Hematopoietic multipotent progenitor cell treated with erythropoietin and hydrocortisone succinate and interleukin-3 and kit ligand, for 4 days (in vitro differentiated cells): ENCODE results near the gene RGS12.
"Not testable (repeated sequence)": the region's sequence is repeated elsewhere in the genome, so short reads cannot be mapped to it uniquely, and the experiment has no call there.

ENCODE experiments used
- DNase-seq: peaks from one replicate; pipeline ENCODE4 v3.0.0-alpha.2; 2015

The RGS12 gene

DNA sequence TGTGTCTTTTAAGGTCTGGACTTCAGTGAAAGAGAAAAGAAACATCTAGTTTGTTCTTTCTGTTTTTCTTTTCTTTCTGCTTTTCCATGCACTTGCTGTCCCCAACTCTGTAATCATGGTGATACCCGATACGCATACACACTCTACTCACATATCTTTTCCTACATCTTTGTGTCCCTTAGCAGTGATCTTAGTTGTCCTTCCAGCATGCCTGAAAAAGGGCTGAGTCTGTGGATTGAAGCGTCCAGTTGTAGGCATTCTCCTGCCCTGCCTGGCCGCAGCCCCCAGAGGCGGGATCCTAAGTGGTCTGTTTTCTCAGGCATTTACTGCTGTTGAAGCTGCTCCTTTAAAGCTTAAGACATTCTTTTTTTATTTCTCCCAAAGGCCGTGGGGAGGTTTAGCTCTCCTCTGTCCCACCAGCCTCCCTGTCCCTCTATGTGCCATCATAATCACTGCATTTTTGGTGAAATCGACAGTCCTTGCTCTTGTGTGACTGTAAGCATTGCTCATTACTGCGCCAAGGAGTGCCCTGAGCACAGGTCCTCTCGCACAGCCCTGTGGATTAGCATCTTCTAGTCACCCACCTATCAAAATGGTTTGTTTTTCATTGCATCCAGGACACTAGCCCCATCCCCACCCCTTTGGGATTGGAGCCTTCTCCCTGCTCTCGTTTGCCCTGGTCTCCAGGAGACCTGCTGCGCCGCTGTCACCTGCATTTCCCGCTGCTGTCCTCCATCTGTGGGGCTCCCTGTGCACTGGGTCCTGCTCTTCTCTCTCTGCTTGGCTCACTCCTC is 4.4 kb downstream of the RGS12 start:
- DNase-seq, result no peak

DNA sequence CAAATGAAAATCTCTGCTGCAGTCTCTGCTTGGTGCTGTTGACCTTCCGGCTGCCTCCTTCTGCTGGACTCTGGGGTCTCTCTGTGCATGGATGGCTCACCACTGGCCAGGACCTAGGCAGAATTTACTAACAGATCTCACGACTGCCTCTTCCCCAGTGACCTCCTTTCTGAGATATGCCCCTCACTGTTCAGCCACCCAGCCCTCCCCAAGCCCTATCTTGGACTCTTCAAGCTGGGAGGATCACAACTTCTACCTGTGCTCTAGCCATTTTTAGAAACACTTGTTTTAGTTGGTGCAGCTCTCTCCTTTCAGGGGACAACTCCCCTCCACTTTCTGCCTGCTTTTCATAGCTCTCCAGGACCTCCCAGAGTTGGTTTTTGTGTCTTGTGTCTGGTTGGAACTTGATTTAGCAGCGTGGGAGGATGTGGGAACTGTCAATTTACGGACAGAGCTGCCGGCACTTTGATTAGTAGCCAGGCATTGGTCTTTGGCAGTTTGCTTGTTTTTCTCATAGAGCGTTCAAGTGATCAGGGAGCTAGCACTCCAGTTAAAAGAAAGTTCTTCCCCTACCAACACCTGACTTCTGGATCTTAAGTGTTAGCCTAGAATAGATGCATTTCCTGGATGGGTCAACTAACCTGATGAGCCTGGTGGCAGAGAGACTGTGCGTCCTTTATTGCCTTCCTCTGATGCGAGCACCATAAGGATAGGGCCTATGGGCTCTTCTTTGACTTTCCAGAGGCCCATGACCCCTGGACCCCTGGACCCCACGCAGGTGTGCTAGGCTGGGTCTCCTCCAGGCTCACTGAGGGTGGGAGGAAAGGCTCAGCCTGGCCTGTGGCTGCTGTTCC is 6.5 kb downstream of the RGS12 start:
- DNase-seq, result no peak

DNA sequence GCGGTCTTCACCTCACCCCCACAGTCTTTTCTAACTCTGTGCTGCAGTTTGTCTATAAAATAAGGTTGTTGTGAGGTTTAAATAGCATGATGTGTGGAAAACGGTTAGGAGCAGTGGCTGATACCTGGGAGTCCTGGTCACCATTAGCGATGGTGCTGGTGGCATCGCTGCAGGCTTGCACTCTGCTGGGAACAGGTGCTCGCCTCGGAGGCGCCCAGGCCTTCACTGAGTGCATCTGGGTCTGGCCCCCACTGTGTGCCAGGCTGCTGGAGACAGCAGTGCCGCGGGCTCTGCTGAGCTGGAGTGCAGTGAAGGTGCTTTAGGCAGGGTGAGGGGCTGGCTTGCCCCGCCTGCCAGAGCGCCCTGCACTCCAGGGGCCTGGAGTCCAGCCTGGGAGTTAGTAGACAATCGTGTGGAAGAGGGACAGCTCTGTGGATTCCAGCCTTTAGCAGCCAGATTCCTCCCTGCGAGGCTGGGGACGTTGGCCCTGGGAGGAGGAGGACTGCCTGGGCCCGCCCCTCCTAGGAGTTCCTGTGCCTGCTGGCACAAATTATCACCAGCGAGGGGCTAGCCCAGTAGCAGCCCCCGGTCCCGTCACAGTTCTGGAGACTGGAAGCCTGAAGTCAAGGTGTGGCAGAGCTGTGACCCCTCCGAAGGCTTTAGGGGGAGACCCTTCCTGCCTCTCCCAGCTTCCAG is 7.3 kb downstream of the RGS12 start:
- DNase-seq, result no peak

DNA sequence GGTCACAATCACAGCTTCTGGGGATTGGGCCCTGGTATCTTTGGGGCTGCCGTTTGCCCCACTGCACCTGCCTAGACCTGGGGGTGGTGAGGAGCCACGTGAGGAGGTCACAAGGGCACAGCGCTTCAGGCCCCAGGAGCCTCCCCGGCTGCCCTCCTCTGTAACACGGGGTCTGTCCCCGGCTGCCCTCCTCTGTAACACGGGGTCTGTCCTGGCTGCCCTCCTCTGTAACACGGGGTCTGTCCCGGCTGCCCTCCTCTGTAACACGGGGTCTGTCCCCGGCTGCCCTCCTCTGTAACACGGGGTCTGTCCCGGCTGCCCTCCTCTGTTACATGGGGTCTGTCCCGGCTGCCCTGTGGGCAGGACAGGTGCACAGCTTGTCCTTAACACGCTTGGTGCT is 8.1 kb downstream of the RGS12 start:
- not testable (repeated sequence) for DNase-seq

DNA sequence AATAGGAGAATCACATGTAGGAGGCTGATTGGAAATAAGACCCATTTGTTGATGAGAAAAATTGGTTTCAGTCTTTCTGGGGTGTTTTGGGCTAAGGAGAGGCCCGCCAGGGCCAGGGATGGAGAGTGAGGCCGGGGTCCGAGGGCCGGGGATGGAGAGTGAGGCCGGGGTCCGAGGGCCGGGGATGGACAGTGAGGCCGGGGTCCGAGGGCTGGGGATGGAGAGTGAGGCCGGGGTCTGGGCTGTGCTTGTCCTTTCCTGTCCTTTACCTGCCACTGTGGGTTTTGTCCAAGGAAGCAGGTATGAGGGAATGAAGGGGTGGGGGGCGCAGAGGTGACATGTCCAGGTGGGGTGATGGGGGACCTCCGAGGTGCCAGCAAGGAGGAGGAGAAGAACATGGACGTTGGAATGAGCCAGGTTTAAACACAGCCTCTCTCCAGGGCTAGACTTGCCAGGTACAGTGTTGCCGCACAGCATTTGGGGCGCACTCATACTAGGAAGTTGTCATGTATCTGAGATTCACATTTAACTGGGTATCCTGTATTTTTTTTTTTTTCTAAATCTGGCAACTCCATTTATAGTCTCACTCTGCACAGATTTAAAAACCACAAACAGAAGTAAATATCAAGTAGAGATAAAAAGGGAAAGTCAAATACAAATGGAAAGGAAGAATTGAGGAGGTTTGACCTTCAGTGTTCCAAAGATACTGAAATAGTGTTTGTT is 8.8 kb downstream of the RGS12 start:
- no peak for DNase-seq

DNA sequence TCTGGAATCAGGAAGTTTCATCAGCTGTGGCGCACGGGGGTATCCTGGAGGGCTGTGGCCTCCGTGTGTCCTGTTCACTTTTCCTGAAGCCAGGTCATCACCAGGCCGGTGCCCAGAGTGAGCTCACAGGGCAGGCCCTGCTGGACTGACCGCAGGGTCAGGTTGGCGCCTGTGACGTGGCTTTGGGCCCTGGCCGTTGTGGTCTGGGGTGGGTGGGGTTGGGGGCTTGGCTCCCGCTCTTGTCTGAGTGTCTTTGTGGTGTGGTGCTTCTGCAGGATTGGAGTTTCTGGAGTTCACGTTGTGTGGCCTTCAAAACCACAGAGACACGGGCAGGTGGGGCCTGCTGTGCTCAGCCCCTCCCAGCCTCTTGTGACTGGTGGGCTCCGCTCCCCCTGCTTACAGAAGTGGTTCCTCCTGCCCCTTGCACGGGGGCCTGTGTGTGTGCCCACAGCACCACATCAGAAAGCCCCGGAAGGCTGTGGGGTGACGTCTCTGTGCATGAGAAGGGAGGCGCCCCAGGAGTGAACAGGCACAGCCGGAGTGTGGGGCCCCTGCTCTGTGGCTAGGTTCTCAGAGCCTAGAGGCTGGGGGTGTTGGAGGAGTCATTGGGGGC is 9.5 kb downstream of the RGS12 start:
- peak; percentile 58 for DNase-seq

DNA sequence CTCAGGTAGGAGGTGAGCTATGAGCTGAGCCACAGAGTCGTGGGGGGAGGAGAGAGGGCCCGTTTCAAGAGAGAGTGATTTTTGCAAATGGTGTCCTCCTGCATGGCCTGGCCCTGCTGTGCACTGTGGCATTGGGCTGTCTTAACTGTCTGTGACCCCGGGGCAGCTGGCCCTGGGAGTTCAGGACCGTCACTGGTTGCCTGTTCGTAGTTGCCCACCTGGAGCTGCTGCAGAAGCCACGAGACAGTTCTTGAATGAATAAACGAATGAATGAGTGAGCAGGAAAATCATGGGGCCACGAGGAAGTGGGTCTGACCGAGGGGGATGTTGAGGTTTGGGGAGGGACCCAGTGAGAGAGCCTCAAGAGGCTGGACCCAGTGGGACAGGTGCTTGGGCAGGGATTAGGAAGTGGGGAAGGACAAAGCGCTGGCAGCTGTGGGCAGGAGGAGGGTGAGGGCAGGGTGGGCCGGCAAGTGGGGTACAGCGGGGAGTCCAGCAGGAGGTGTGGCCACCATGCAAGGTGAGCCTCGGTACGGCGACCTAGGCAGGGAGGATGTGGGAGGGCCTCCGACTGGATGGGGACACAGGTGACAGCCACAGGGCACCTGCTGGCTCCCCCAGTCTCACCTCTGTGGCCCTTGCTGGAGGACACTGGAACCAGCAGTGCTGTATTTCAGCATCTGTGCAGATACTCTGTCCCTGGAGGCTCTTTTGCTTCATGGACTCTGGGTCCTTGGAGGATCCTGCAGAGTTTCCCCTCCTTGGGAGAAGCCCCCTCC is 10.2 kb downstream of the RGS12 start:
- no peak for DNase-seq

DNA sequence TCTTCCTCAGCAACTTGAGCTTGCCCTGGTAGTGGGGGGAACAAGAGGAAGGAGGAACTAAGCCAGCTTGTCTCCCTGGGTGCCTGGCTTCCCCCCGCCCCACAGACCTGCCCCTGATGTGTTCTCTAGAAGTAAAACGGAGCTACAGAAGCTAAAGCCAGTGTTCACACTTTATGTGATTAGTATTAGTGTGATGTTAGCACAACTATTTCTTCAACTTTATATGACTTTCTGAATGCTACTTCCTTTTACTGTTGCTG is 10.7 kb downstream of the RGS12 start:
- DNase-seq, result no peak

DNA sequence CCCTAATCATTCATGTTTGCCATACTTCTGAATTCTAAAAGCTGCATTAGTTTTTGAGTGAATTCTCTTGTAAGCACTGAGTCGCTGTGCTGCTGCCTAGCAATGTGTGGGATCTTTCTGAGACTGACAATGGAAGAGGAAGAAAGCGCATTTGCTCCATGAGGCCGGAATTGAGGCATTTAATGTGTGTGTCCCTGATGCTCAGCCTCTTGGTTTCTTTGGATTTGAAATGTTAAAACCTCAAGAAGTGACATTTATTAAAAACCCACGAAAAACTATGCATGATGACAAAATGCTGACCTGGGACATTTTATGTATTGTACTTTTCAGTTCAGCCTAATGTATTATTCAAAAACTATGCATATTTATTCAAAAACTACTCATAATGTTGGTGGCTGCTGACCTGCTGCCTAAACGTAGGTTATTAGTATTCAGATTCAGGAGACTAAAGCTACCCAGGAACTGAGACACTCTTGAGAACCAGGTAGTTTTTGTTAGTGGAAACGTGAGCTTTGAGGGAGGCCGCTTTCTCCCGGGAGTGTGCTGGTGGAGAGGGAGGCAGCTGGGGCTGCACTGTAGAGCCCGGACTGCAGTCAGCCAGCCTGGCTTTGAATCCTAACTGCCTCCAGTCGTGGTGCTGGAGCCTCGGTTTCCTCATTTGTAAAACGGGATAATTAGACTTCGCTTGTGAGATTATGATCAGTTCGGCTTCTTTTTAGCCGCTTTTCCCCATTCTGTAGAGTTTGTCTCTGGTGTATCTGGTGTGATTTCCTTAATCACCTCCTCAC is 11.3 kb downstream of the RGS12 start:
- DNase-seq, result no peak

DNA sequence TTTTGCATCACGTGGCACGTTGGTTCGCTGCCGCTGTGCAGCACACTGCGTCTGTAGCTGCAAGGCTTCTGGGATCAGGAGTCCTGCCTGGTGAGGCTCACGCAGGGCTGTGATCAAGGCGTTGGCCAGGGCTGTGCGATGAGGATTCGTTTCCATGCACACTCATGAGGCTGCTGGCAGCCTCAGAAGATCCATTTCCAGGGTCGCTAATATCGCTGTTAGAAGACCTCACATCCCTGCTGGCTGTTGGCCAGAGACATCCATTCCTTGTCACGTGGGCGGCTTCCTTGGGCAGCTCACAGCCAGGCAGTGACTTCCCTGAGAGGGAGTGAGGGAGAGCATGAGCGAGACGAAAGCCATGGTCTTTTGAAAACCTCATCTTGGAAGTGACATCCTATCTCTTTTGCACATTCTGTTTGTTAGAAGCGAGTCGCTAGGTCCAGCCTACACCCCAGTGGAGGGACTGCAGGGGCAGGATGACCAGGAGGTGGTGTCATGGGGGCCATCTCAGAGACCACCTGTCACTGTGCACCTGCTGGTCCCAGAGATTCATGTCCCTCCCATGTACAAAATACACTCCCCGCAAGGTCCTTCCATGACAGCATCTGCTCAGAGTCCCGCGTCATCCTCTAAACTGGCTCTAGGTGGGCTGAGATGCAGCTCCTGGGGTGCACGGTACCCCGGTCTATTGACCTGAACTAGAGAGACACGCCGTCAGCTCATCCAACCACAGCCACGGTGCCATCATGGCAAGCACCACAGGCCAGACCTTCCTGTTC is 12.2 kb downstream of the RGS12 start:
- DNase-seq, result no peak

DNA sequence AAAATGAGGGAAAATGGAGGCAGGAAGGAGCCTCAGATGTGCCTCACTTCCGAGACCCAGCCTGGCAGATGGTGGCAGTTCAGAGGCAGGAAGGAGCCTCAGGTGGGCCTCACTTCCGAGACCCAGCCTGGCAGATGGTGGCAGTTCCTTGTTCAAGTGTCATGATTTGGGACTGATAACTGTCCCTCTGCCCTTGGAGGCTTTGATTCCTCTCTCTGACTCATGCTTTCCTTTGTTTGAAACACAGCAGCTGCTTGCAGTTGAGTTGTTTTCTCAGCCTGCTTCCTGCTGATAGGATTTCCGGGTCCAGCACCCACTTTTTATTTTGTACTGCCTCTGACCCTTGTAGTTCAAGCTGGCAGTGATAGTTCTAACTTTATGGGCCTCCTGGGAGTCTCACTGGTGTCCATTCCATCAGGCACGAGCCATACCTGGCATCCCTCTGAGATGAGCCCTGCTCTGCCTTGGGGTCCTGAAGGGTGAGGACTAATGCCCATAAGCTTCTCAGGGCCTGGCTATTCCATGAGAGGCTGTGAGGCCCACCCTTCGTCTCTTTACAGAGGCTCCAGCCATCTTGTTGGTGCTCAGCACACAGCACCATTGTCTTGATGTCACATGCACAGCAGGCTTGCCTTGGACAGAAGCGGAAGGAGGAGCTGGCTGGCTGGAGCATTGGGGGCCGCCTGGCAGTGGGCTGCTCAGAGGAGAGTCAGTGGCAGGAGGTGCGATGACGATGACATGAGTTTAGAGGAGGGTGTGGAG is 13.0 kb downstream of the RGS12 start:
- DNase-seq, result peak; percentile 86

DNA sequence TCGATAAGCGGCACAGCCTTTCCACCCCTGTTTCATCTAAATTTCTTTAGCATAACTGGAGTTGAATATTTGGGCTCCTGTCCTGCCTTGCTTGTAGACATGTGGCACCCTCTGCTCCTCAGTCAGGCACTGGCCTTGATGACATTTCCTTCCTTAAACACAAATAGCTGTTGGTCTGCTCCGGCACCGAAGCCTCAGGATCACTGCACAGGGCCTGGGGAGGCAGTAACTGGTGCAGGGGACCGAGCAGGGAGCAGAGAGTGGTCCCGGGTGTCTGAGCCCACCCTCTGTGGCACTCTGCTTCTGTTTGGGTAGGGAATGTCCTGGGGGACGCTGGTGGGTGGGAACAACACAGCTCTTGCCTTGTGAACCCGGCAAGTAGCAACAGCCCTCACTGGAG is 13.6 kb downstream of the RGS12 start:
- DNase-seq, result no peak

DNA sequence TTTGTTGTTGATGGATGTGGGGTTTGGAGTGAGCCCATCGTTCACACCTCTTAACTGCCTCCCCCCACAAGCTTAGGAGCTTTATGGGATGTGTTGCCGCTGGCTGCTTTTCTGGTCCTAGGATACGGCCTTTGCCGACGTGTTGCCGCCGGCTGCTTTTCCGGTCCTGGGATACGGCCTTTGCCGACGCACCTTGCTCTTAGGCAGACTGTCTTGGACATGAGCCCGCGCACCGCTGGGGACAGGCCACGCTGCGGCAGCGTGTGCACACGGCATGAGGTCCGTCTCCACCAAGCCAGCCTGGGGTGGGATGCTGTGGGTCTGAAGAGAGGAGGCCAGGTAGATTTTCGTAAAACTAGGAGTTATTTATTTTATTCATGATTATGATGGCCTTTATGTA is 14.2 kb downstream of the RGS12 start:
- DNase-seq, result no peak

DNA sequence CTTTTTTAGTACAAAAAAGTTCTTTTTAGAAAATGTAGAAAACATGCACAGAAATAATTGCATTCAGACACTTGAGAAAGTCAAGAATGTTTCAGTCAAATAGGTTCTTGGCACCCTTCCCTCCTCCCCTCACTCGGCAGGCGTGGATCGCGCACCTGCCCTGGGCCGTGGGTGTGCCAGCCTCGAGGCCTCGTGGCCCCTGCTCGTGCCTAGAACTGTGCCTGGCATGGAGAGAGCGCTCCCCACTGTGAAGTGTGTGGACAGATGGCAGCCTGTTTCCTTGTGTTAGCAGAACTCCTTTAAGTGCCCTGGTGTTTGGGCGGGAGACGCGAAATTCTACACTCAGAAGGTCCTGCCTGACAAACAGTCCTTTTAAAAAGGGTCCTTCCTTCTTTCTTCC is 14.7 kb downstream of the RGS12 start:
- no peak for DNase-seq

DNA sequence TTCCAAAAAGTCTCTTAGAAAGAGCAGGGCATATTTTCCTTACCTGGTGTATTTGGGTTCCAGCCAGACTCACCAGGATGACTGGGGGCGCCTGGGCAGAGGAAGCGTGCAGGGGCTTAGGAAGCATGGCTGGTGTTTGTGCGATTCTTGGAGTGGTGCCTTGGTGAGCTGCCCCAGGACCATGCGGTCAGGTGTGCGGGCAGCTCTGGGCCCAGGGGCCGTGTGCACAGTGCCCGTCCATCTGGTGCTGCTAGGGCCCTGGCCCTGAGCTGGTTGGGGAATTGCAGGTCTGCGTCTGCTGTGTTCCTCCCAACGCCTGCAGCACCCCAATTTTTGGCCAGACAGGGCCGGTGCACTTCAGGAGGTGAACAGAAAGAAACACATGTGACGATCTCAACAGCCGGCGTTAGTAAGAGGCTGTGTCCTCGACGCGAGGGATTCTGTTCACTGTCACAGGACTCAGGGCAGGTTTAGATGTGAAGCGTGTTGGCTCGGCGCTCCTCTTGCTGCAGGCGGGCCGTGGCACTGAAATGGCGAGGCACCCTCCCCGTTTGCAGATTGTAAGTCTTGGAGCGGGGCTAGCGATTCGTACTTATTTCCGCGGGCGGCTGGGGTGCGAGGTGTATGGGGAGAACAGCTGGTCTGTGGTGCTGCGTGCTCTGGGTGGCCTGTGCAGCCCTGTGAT is 15.2 kb downstream of the RGS12 start:
- DNase-seq, result no peak

DNA sequence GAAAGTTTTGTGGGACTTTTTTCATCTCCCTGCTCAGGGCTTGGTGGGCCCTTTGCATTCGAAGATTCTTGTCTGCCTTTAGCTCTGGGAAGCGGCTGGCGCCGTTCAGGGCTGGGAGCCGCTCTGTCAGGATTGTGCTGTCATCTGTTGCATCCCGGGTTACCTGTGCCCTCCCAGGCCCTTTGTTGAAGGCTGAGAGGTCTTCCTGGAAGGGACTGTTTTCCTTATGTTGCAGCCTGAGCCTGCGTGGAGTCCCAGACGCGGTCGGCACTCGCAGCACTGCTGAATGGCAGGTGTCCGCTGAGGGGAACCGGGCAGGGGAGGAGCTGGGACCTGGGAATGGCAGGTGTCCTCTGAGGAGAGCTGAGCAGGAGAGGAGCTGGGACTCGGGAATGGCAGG is 15.9 kb downstream of the RGS12 start:
- no peak for DNase-seq

DNA sequence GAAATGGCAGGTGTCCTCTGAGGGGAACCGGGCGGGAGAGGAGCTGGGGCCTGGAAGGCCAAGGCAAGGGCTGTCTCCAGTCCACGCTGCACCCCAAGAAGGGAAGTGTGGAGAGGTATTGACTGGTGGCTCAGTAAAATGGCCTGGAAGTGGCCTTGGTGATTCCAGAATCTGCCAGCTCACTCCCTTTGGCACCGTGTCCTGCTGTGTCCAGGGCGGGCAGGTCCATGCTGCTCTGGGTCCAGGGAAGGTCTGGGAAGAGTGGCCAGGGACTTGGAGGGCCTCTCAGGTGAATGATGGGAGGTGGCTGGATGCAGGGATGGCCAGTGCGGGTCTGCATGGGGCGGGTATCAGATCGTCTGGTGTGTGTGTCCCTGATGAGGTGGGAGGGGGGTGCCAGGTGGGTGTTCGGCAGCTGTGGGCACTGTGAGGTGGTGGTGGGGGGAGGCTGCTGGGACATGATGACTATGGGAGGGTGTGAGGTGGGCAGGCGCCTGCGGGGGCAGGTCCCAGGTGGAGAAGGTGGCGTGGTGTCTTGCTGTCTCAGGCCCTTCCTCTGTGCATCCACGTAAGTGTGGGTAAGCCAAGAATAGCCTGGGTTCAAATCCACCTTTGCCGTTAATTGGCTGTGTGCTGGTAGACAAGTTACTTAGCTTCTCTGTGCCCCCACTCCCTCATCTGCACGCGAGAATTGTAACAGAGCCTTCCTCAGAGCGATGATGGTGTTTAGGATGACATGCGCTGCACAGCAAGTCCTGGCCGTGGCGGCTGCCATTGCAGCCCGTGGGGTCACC is 17.7 kb downstream of the RGS12 start:
- DNase-seq, result no peak

DNA sequence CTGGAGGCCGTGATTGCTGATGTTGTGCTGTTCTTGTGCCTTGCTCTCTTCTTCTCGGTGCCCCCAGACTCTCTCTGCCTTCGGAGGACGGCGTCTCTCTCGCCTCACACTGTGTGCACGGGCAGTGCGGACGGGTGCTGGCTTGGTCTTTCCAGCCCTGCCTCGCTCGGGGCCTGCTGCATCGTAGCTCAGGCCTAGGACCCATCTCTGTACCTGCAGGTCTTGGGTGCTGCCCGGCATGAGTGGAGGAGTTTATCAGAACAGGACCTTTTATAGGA is 18.2 kb downstream of the RGS12 start:
- DNase-seq, result no peak
